ENCODE data around the gene SLC6A4.

SLC6A4 gene

GRCh38 chr17:30254150-30254549 lies 18.7 kb upstream of the SLC6A4 start:
- H3K36me3 ChIP-seq, result no peaks in the 10 kb centered on the region
- TF ChIP-seq CTCF (IDR thresholded peaks at IDR 0.05), result no peak
- H3K4me1 ChIP-seq (ENCODE audit: control insufficient read depth in 1 of 2, insufficient read depth in 1 of 2, low read depth in 1 of 2, low read length in 1 of 2), result no peaks in the 10 kb centered on the region
- no peak overlapping the region for H3K4me3 ChIP-seq (ENCODE audit: low read depth in 1 of 2, low read length in 1 of 2)
- H3K27ac ChIP-seq, result no peak overlapping the region
- no peaks in the 10 kb centered on the region for H3K9me3 ChIP-seq
- no peaks in the 10 kb centered on the region for H3K27me3 ChIP-seq

GRCh38 chr17:30253312-30253711 lies 17.8 kb upstream of the SLC6A4 start:
- Histone ChIP-seq H3K9me3 (no peaks in the 10 kb centered on the region), H3K27ac (no peak overlapping the region), H3K27me3 (no peaks in the 10 kb centered on the region), H3K4me1 (ENCODE audit: control insufficient read depth in 1 of 2, insufficient read depth in 1 of 2, low read depth in 1 of 2, low read length in 1 of 2) (no peaks in the 10 kb centered on the region), H3K36me3 (peaks cover 6% of the 10 kb centered on the region), H3K4me3 (ENCODE audit: low read depth in 1 of 2, low read length in 1 of 2) (no peak overlapping the region)
- TF ChIP-seq CTCF (IDR thresholded peaks at IDR 0.05), result no peak

- H3K36me3 ChIP-seq, result peaks cover 14% of the 10 kb centered on the region
- H3K4me1 ChIP-seq (ENCODE audit: control insufficient read depth in 1 of 2, insufficient read depth in 1 of 2, low read depth in 1 of 2, low read length in 1 of 2), result no peaks in the 10 kb centered on the region
- TF ChIP-seq CTCF (IDR thresholded peaks at IDR 0.05), result no peak
- no peak overlapping the region for H3K4me3 ChIP-seq (ENCODE audit: low read depth in 1 of 2, low read length in 1 of 2)
- no peak overlapping the region for H3K27ac ChIP-seq
- H3K27me3 ChIP-seq, result no peaks in the 10 kb centered on the region
- H3K9me3 ChIP-seq, result no peaks in the 10 kb centered on the region
These were observed 16.4 kb upstream of the SLC6A4 start for GRCh38 chr17:30251931-30252330.

- Histone ChIP-seq H3K4me3 (ENCODE audit: low read depth in 1 of 2, low read length in 1 of 2) (no peak overlapping the region), H3K27ac (no peak overlapping the region), H3K27me3 (no peaks in the 10 kb centered on the region), H3K36me3 (peaks cover 14% of the 10 kb centered on the region), H3K4me1 (ENCODE audit: control insufficient read depth in 1 of 2, insufficient read depth in 1 of 2, low read depth in 1 of 2, low read length in 1 of 2) (no peaks in the 10 kb centered on the region), H3K9me3 (no peaks in the 10 kb centered on the region)
- TF ChIP-seq CTCF (IDR thresholded peaks at IDR 0.05), result no peak
These were observed 14.0 kb upstream of the SLC6A4 start for GRCh38 chr17:30249460-30249859.

- Histone ChIP-seq H3K36me3 (peaks cover 14% of the 10 kb centered on the region), H3K27me3 (no peaks in the 10 kb centered on the region), H3K4me1 (ENCODE audit: control insufficient read depth in 1 of 2, insufficient read depth in 1 of 2, low read depth in 1 of 2, low read length in 1 of 2) (no peaks in the 10 kb centered on the region), H3K4me3 (ENCODE audit: low read depth in 1 of 2, low read length in 1 of 2) (no peak overlapping the region), H3K9me3 (no peaks in the 10 kb centered on the region), H3K27ac (no peak overlapping the region)
- TF ChIP-seq CTCF (IDR thresholded peaks at IDR 0.05), result no peak
These were observed 13.3 kb upstream of the SLC6A4 start for GRCh38 chr17:30248786-30249185.

- no peak for TF ChIP-seq CTCF (IDR thresholded peaks at IDR 0.05)
- Histone ChIP-seq H3K9me3 (no peaks in the 10 kb centered on the region), H3K27ac (no peak overlapping the region), H3K27me3 (no peaks in the 10 kb centered on the region), H3K4me1 (ENCODE audit: control insufficient read depth in 1 of 2, insufficient read depth in 1 of 2, low read depth in 1 of 2, low read length in 1 of 2) (no peaks in the 10 kb centered on the region), H3K36me3 (peaks cover 14% of the 10 kb centered on the region), H3K4me3 (ENCODE audit: low read depth in 1 of 2, low read length in 1 of 2) (no peak overlapping the region)
These were observed 11.0 kb upstream of the SLC6A4 start for GRCh38 chr17:30246460-30246859.
